SW480 (cell line): Measurements from ENCODE around the gene KDM4C.
"Not testable (repeated sequence)": the region's sequence is repeated elsewhere in the genome, so short reads cannot be mapped to it uniquely, and the experiment has no call there.

Experiments used
- DNase-seq: peaks from one replicate; pipeline ENCODE4 v3.0.0-alpha.2; 2016; ENCODE audit warnings: low spot score

Gene KDM4C

DNA sequence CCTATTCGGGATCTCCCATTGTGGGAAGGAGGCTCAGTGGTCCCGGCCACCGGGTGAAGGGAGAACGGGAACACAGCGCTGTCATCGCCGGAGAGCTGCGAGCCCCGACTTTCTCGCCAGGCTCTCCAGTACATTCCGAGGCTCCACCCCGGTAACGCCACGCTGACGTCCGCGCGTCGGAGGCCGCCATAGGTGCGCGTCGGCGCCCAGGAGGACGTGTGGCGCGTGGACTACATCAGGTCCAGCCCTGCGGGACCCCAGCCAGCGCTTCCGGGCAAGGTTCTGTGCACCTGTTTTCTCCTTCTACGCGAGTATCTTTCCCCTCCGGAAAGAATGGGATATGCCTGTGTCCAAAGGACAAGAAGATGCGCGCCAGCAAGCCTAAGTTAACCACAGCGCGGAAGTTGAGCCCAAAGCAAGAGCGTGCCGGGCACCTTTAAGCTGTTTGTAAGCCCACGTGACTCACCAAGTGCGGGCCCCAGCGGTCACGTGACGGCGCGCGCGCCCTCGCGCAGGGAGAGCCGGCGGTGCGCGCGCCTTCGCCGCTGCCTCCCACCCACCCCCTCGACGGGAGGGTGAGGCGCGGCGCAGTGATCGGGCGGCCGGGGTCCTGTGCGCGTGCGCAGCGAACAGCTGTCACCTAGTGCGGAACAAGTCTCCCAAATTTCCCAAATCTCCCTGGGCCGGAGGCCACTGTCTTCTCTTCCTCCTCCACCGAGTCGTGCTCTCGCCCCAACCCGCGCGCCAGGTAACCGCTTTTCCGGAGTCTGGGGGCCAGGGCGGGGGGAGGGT is at the start of gene KDM4C:
KDM4C (plus strand) TSS at position 518 of the 792 bp plus-strand sequence. CDS start 35,016 bp downstream, outside the sequence.
- peak; percentile 91 for DNase-seq

- DNase-seq, result no peak
These were observed 49.0 kb upstream of the KDM4C start for GRCh38 chr9:6708732-6709131.

DNA sequence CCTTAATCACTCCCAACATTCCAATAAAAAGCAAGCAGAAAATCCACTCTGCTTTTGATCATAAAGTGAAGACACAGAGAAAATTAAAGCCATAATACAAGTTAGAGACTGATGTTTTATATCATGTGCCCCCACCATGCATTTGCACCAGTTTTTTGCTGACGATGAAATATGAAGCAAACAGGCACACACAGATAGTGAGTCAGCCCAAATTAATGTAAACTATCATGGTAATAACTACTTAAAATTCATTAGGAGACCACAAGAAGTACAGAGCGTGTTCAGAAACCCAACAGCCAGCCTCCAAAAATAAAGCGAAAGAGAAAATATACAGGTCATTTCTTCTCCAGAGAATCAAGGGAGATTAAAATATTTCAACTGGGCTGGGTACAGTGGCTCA is 46.4 kb upstream of the KDM4C start:
- peak; percentile 64 for DNase-seq

- DNase-seq, result no peak
These were observed 45.7 kb upstream of the KDM4C start for GRCh38 chr9:6712041-6712440.

- no peak for DNase-seq
These were observed 43.6 kb upstream of the KDM4C start for GRCh38 chr9:6714176-6714575.

GRCh38 chr9:6715153-6715754 is 42.5 kb upstream of the KDM4C start:
- not testable (repeated sequence) for DNase-seq

- DNase-seq, result peak; percentile 83
These were observed 41.8 kb upstream of the KDM4C start for GRCh38 chr9:6715755-6716643.

DNA sequence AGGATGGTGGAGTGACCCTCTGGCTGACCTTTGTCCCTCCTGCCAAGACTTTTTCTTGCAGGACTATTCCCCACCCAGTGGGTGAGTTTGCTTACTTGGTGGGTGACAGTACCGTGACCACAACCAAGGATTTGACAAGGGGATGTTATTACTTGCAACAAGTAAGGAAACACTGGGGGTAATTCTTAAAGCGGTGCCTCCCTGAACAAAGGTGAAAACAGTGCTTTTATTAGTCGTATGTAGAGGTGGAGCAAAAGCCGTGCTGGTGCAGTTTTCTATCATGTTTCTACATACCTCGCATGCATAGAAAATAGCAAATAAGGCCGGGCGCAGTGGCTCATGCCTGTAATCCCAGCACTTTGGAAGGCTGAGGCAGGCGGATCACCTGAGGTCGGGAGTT is 41.0 kb upstream of the KDM4C start:
- no peak for DNase-seq

DNA sequence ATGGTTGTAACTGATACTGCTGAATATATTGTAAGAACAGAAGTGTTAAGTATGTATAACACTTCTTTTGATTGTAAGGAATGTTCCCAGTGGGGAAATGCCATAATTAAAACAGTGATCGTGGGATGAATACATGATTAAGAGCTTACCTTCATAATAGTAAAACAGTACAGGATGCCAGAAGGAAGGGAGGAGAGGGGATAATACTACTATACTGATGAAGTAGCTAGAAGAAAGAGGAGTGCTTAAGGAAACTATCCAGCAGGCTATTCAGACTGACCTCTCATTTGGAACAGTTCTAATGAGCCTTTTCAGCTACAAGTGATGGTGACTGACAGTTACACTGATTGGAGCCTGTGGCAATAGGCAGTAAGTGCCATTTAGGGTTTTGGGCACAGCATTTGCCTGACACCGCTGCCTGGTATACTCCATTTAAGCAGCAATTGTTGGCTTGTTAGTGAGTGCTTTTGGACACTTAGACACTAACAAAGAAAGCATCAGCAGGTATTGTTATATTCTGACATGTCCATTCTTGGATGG is 33.8 kb upstream of the KDM4C start:
- no peak for DNase-seq

DNA sequence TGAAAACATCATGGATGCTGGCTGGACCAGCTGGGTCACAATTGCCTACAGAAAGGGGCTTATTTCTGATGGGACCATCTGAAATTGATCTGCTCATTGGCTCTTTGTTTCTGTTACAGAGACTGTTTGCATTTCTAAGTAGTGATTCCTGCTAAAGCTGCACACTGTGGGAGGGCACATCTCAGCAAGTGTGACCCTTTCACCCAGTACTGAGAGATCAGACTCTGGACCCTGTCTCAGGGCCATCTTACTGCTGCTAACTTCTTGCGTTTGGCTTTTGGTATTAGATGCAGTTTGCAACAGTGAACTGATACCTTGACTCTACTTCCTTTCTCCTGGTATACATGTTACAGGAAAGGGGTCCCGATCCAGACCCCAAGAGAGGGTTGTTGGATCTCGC is 24.5 kb upstream of the KDM4C start:
- no peak for DNase-seq

GRCh38 chr9:6733831-6734230 is 23.9 kb upstream of the KDM4C start:
- DNase-seq, result no peak

DNA sequence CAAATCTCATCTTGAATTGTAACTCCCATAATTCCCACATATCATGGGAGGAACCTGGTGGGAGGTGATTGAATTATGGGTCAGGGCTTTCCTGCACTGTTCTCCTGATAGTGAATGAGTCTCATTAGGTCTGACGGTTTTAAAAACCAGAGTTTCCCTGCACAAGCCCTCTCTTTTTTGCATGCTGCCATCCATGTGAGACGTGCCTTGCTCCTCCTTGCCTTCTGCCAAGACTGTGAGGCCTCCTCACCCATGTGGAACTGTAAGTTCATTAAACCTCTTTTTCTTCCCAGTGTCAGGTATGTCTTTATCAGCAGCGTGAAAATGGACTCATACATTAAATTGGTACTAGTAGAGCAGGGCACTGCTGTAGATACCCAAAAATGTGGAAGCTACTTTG is 22.4 kb upstream of the KDM4C start:
- no peak for DNase-seq

GRCh38 chr9:6739218-6739617 is 18.6 kb upstream of the KDM4C start:
- peak; percentile 45 for DNase-seq

DNA sequence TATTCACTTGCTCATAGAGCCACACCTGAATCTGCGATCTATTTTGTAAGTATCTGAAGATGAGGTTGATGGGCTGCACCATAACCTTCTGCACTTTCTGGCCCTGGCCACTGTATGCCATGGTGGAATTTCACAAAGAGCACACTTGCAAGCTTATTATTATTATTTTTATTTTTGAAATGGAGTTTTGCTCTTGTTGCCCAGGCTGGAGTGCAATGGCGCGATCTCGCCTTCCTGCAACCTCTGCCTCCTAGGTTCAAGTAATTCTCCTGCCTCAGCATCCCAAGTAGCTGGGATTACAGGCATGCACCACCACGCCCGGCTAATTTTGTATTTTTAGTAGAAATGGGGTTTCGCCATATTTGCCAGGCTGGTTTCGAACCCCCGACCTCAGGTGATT is 8.9 kb upstream of the KDM4C start:
- not testable (repeated sequence) for DNase-seq

GRCh38 chr9:6754861-6755260 is 2.9 kb upstream of the KDM4C start:
- DNase-seq, result not testable (repeated sequence)

- DNase-seq, result peak; percentile 83
These were observed 679 bp upstream of the KDM4C start for GRCh38 chr9:6757132-6757455.

DNA sequence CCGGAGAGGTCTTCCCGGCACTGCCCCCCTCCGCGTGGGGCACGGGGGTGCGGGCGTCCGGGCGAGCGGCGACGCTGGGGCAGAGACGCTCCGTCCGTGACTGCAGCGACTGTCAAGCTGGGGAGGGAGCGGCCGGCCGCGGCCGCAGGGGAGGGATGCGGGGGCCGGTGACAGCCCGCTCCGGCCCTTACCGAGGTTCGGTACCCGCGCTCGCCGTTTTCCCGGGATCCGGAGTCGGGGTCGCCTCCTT is 400 bp downstream of the KDM4C start:
- no peak for DNase-seq

DNA sequence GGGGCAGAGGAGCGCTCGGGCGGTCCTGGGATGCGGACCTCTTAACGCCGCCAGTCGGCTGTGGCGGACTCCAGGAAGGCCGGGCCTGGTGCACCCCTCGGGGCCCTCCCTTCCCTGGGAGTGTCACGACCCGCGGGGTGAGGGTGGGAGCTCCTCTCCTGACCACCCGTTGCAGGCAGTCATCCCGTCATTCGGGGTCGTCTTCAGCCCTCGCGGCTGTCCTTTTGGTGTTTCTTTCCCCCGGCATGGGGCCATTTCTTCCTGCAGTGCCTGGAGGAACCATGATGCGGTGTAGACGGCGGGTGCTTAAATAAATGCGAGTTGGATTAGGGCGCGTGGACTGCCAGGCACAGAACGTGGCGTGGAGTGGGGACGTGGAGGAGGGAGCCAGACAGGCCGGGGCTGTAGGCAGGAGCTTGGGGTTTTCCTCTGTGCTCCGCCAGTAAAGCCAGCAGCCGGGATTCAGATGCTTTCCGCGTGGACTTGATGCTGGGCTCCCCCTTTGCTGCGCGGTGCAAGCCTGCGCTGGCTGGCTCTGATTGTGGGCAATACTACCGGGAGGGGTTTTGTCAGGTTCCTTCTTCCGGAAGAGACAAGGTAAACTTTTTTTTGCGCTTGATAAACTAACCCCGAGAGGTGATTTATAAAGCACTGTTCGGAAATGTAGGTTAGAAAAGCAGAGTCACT is 868 bp downstream of the KDM4C start:
- DNase-seq, result peak; percentile 77

DNA sequence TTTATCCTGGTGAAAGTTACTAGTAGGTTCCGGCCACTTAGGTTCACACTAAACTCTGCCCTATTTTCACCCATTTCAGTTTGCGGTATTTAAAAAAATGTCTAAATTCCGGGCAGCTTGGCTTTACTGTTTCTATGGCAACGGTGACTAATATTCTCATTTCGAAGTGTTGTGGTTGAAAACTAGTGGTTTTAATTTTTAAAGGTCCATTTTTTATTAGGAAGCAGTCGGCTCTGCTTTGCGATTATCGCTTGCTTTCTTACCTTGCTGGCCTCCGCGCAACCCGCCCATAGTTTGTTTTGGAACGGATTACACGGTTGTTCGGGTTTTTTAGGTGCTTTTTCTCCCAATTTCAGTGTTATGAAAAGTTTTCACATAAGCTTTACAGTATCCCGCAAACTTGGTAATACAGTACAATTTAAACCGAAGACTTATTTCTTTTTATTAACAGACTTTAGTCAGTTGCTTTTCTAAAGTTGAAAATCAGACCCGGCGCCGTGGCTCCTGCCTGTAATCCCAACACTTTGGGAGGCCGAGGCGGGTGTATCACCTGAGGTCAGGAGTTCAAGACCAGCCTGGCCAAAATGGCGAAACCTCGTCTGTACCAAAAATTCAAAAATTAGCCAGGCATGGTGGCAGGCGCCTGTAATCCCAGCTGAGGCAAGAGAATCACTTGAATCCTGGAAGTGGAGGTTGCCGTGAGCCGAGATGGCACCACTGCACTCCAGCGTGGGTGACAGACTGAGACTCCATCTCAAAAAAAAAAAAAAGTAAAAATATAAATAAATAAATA is 1.6 kb downstream of the KDM4C start:
- DNase-seq, result peak; percentile 59

DNA sequence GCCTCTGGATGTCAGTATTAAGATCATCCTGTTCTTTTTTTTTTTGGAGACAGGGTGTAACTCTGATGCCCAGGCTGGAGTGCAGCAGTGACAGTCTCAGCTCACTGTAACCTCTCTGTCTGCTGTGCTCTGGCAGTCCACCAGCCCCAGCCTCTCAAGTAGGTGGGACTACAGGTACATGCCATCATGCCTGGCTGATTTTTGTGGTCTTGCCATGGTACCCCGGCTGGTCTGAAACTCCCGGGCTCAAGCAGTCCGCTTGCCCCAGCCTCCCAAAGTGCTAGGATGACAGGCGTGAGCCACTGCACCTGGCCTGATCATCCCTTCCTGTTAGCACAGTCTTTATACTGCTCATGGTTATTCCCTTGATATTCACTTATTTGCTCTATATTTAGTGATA is 3.5 kb downstream of the KDM4C start:
- DNase-seq, result no peak

DNA sequence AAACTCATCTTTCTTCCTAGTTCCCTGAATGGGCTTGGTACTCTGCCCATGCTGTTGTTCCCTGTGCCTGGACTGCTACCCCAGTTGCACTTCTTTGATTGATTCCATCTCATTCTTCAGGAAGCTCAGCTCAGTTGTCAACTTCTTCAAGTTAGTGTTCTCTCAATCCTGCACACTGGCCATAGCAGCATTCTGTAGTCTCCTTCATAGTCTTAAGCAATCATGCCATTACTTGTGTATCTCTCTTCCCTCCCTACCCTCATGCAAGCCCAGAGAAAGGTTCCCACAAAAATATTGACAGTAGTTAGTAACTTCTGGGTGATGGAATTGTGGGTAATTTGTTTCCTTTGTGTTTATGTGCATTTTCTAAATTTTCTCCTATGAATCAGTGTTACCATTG is 5.5 kb downstream of the KDM4C start:
- DNase-seq, result no peak

DNA sequence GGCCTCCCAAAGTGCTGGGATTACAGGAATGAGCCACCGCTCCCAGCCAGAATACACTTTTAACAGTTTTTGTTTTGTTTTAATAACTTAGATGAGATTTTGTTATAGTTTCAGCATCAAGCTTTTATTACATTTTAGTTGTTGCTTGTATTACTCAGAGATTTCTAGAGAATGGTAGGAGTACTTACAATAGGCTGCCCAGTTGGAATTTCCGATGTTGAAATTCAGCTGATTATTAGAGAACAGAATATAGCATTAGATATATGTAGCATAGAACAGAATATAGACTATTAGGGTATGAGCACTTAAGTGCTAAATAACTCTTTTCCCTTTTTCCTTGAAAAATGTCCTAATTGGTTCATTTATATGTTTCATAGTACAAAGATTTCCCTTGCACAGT is 6.2 kb downstream of the KDM4C start:
- DNase-seq, result no peak
